IPS-11a (cell line): ENCODE results near the gene STARD5.

ENCODE experiments used
- H3K4me3 ChIP-seq: one replicate; pipeline ENCODE4 v1.5.1; 2013; ENCODE audit warnings: low read depth, low read length, control low read depth

STARD5 gene

DNA sequence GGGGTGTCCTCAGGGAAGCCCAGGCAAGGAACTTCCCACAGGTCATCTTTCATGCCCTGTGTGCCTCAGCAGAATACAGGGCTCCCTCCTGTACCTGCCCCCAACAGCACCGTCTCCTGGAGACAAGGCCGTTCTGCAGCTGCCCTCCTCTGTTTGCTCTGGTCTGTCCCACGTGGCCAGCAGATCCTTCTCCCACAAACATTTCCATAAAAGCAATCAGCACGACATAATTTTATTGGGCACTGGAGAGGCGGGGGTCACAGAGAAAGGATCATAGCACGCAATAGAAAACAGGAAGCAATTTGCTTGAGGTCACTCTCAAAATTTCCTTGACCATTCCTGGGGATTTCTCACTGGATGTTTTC lies 29.4 kb downstream of the STARD5 start:
- H3K4me3 ChIP-seq: no peak overlapping the region

DNA sequence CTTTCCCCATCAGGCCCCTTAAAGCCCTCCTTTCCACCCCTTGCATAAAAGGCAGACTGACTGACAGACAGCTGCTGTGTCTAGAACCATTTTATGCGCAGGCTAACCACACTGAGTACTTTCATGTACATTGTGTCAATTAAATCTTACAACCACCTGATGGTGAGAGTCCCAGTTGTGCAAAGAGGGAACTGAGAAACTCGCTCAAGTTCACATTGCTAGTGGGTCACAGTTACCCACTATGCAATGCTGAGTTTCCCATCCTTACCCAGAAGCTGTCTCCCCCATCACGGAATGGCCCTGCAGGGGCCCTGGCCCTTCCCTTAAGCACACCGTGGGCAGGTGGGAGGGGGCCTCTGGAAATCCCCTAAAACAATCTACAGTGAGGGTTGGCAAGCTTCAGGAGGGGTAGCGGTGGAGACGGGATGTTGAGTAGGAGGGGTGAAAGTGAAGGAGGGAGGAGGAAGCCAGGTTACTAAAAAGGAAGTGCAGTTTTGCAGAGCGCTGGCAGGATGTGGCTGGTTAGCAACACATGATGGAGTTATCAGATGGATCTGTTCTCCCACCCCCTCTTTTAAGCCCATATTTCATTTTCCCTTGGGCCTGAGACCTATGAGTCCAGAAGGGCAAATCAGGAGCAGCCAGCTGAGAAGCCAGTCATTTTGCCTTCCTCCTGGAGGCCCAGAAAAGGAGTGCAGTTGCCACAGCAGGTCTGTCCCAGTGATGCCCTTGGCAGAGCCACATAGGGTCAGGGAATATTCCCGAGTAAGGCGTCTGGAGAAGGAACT lies 30.0 kb downstream of the STARD5 start:
- H3K4me3 ChIP-seq: no peak overlapping the region

DNA sequence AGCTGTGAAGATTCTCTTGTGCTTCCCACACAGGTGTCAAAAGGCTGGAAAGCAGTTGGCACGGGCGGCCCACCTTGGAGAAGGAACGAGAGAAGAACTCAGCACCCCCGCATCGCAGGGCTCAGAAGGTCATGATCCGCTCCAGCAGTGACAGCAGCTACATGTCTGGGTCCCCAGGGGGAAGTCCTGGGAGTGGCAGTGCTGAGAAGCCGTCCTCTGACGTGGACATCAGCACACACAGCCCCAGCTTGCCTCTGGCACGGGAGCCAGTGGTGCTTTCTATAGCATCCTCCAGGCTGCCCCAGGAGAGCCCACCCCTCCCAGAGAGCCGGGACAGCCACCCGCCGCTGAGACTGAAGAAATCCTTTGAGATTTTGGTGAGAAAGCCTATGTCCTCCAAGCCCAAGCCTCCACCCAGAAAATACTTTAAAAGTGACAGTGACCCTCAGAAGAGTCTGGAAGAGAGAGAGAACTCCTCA lies 31.4 kb downstream of the STARD5 start:
- no peak overlapping the region for H3K4me3 ChIP-seq

DNA sequence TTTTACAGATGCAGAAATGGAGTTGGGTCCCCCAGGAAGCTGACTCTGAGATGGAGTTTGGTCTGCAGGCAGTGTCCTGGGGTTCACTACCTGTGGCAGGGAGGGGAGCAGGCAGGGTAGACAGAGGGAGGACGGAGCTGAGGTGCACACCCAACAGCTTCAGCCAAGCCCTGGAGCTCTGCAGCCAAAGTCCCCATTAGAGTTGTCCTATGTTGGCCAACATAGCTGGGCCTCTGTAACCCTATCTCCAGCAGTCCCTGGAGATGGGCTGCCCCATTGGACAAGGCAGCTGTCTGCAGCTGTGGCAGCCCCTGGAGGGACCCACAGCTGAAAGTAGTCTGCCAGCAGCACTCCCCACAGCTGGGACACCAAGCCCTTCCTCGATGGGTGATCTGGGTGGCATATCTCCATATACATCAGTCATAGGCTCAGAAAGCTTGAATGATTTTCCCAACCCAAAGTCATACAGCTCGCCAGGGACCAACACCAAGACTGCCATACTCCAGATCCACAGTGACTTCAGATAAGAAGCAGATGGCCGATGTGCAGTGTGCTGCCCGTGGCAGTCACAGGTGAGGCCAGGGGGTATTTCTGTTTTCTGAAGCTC lies 31.9 kb downstream of the STARD5 start:
- no peak overlapping the region for H3K4me3 ChIP-seq

DNA sequence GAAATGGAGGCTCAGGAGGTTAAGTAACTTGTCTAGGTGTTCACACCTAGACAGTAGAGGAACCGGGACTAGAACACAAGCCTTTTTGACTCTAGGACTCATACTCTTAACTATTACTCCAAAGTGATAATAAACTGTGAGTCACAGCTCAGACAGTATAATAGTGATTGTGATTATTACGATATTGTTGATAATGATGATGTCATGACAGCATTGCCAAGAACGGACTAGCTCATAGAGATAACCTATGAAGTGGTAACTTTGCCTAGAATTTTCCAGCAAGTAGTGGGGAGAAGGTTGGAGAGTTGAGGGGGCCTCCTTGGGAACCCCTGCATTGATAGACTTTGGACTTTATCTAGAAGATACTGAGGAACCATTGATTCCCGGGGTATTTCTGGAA lies 34.0 kb downstream of the STARD5 start:
- H3K4me3 ChIP-seq: no peak overlapping the region

DNA sequence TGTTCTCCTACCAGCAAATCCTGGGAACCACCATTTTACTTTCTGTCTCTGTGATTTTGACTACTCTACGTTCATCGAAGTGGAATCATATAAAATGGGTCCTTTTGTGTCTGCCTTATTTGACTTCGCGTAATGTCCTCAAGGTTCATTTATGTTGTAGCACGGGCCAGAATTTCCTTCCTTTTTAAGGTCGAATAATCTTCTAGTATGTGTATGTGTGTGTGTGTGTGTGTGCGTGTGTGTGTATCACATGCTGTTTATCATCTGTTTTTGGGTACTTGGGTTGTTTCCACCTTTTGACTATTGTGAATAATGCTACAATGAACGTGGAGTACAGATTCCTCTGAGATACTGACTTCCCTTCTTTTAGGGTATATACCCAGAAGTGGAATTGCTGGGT lies 35.3 kb downstream of the STARD5 start:
- no peak overlapping the region for H3K4me3 ChIP-seq

DNA sequence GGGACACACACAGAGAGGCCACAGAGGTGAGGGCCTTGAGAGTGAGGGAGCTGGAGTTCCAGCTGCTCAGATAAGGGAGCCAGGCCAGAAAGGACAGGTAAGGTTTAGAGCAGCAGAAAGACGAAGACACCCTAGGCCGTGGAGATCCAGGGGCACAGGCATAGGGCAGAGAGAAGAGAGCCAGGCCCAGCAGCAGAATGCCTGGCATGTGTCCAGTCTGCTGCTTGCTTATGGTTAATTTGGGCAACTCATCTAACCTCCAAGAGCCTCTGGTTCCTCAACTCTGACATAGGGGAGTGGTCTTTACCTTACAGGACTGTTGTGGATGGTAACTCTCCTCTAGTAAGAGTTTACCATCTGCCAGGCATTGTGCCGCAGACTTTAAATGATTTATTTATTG lies 35.9 kb downstream of the STARD5 start:
- no peak overlapping the region for H3K4me3 ChIP-seq

DNA sequence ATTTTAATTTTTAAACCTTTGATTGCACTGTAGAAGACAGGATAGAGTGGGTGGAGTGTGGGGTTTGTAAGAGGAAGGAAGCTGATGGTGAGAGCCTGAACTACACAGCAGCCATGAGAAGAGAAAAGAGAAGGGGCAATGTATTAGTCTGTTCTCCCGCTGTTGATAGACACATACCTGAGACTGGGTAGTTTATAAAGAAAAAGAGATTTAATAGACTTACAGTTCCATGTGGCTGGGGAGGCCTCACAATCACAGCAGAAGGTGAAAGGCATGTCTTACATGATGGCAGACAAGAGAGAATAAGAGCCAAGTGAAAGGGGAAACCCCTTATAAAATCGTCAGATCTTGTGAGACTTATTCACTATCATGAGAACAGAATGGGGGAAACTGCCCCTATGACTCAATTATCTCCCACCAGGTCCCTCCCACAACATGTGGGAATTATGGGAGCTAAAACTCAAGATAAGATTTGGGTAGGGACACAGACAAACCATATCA lies 37.3 kb downstream of the STARD5 start:
- no peak overlapping the region for H3K4me3 ChIP-seq

DNA sequence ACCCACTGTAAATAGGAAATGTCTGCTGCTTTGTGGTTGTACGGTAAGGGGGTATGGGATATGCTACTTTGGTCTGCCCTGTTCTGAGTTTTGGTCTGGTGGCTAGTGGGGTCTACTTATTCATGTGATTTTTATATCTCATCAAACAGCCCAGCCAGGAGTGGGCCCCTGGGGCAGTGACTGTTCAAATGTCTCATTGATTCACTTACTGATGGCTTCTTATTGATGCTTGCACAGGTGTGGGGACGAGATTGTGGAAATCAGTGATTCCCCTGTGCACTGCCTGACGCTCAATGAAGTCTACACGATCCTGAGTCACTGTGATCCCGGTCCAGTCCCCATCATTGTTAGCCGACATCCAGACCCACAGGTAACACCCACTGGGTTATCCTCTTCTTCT lies 38.5 kb downstream of the STARD5 start:
- H3K4me3 ChIP-seq: no peak overlapping the region

DNA sequence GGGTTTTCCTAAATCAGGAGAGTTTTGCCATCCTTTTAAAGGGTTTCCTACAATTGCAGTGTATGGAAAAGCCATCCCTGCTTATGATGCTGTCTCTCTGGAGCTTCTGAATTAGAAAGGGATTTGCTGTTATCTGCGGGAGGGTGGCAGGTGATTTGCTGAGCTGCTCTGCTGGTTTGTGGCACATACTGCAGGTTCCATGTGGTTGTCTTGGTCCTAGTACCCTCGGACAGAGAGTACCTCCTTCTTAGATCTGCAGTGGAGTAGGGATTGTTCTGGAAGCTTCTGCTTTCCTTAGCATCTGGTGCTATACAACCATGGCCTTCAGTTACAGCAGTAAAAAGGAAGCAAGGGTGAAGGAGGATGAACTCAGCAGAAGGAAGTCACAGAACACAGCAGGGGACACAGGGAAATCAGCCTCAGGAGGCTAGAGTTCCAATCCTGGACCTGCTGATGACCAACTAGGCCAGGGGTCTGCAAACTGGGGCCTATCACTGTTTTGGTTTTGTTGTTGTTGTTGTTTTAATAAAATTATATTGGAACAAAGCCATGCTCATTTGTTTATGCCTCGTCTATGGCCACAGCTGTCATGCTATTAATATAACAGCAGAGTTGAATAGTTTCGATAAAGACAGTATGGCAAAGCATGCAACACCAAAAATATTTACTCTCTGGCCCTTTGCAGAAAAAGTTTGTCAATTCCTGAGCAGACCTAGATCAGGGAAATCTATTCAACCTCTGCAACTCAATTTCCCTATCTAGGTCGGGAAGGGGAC lies 39.5 kb downstream of the STARD5 start:
- H3K4me3 ChIP-seq: no peak overlapping the region

DNA sequence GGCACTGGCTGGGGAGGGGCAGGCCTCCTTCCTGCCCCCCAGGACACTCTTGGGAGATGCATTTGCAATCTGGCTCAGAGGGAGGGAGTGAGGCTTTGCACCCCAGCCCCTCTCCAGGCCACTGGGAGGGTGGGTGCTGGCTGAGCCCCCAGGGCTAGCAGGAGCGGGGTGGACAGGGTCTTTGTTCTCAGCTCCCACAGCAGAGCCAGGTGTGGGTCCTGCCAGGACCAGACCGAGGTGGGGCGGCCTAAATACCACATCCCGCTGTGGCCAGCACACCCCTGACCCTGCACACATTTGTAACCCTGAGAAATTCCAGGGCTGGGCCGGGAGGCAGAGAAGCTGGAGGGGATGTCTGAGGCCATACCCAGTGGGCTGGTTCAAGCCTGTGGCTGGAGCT lies 41.0 kb downstream of the STARD5 start:
- H3K4me3 ChIP-seq: no peak overlapping the region

DNA sequence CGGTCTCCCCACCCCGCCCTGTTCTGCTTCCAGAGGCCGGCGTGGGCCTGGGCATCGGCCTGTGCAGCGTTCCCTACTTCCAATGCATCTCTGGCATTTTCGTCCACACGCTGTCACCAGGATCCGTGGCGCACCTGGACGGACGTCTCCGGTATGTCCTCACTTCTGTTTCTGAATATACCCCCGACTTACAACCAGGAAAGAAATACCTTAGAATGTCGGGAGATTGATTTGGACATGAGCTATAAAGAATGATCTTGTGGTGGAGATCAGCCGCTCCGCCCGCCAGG lies 41.4 kb downstream of the STARD5 start:
- H3K4me3 ChIP-seq: no peak overlapping the region

DNA sequence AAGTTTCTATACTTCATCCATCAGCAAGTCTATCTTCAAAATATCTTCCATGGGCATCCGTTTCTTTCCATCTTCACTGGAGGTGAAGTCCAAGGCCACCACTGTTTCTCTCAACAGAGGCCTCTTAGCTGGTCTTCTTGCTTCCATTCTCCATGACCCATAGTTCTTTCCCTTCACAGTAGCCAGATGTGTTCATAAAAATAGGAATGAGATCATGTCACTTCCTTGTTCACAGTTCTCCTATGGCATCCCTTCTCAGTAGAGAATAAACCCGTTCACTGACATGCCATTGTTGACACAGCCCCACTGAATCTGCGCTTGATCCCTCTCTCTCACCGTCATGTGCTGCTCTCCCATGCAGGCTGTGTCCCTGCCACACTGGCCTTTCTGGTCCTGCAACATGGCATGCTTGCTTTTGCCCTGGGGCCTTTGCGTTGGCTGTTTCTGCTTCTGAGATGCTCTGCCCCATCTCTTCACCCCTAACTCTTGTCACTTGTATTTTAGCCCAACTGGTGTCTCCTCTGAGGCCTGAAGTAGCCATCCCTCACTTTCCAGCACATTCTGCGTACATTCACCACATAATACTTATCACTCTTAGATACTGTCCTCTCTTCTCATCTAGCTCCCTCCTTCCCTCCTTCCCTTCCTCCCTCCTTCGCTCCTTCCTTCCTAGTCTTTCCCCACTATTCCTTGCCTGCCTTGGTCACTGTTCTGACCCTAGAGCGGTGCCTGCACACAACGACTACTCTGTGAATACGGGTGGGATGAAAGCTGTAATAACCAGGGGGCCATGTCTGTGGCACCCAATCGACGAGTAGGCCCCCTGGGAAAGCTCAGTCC lies 42.0 kb downstream of the STARD5 start:
- no peak overlapping the region for H3K4me3 ChIP-seq

DNA sequence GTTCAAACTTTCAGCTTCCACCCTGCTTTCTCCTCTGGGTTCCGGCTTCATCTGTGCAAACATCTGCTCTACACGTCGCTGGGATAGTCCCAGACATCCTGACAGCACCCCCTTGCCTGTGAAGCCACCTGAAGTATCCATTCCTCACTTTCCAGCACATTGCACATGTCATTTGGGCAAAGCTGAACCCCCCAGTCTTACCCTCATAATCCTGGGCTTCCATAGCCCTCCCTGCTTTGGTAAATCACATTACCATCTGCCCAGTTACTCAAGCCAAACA lies 42.5 kb downstream of the STARD5 start:
- H3K4me3 ChIP-seq: no peak overlapping the region

DNA sequence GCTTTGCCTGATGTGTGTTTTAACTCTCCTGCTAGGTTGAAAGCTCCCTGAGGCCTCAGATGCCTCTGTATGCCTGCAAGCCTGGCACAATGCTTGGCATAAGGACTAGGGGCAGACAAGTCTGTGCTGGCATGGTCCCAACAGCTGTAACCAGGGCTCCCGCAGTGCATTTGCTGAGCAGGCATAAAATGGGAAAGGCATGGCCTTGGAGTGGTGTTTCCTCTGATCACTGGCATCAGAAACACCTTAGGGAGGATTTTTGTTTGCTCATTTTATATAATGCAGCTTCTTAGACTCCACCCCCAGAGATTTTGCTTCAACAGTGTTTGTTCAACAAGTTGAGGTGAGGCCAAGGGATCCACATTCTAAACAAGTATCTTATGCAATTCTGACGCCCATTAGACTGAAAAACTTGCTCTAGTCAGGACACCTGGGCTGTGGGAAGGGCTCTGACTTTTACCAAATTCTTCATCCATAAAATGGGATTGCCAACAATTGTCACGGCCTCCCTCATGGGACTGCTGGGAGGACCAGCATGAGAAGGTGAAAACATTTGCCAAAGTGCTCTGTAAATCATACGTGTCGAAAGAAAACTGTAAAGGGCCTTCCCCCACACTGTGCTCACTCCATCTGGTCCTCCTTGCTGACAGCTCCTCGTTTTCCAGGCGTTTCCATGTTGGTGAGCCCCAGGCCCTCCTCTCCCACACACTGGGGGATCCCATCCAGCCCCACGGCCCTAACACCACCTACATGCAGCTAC lies 43.1 kb downstream of the STARD5 start:
- no peak overlapping the region for H3K4me3 ChIP-seq

DNA sequence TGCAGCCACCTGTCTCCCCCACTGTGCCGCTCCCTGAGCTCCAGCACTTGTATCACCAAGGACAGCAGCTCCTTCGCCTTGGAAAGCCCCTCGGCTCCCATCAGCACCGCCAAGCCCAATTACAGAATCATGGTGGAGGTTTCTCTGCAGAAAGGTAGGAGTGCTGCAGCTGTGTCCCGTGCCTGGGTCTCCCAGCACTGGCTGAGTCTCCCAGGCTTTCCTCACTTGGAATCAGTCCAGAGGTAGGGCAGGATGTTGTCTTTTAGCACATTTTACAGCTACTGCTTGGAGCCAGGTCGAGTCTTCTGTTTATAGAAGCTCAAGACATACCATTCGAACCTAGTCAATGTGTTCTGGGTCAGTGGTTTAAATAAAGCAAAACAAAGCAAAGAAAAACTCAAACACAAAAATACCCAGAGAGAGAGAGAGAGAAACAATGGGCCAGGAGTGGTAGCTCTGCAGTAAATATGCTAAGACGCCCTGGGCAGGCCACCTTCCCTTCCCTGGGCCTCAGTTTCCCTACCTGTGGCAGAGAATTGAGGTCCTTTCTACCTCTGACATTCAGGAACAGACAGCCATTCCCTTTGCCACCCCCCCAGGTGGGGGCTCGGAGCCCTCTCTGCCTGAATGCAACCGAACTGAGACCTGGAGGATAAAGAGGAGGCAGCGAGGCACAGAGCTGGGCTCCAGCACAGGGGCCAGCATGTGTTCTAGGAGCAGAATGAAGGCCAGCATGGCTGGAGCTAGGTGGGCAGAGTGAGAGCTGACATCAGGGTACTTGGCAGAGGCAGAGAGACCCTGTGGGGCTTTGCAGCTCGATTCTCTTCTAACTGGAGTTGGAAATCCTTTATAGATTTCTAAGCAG lies 44.1 kb downstream of the STARD5 start:
- no peak overlapping the region for H3K4me3 ChIP-seq

DNA sequence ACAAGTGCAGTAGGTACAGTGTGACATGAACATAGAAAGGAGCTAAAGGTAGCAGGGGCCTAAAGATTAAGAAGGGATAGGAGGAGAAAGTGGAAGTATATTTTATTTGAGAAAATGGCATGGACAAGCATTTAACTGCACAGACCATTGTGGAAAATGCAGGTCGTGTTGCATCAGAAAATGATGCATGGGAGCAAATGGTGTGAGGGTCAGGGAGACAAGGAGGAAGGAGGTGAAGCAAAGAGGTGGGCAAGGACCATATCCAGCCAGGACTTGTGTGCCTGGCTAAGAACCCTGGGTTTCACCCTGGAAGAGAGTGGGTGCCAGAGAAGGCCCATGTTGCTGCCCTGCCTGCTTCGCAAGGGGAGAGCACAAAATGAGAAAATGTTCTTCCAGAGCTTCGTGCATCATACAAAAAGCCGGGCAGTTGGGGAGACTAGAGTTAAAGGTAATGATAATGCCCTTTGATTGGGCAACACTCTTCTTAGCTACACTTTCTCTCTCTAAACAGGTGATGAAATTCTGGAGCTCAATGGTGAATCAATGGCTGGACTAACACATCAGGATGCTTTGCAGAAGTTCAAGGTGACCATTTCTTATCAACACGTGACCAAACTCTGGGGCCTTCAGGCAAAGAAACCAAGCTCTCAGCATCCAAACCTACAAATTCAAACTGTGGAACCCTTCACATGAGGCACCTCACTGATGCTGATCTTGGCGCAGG lies 45.5 kb downstream of the STARD5 start:
- no peak overlapping the region for H3K4me3 ChIP-seq

DNA sequence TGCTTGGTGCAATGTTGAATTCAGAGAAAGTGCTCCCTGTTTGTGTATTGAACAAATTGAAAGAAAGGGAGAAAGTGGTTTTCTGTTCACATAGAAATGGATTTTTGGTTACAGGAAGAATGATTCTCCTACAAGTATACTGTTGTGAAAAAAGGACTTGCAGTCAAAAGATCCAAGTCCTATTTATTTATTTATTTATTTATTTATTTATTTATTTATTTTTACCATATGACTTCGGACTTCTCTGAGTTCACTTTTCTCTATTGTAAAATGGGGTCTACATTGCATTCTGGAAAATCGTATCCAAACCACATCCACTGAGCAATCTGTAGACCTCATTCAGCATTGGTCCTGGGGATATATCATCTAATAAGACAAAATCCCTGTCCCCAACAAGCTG lies 46.1 kb downstream of the STARD5 start:
- H3K4me3 ChIP-seq: no peak overlapping the region

DNA sequence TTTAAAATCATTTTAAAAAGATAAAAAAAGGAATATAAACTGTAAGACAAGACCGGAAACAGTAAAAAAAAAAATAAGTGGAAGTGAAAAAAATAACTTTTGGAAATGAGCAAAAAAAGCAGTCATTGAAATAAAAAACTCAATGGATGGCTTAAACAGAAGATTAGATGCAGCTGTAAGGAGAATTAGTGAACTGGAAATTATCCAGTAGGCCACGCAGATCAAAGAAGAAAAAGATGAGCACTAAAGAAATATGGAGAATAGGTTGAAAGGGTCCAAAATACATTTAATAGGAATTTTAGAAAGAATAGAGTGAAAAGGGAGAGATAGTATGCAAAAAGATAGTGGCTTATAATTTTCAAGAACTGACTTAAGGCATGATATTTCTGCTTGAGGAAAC lies 47.0 kb downstream of the STARD5 start:
- no peak overlapping the region for H3K4me3 ChIP-seq
